AG09309 (cell line): ENCODE results near the gene PKIG.
A peak's percentile ranks its signal among the peaks of the same experiment; 100 is the strongest.

Experiments used
- DNase-seq: peaks from one replicate; pipeline ENCODE4 v3.0.0-alpha.2; 2010; ENCODE audit warnings: low read depth
- H3K4me3 ChIP-seq: 2 replicates; pipeline ENCODE4 v1.5.1; 2011; ENCODE audit warnings: mild to moderate bottlenecking, low read depth, low read length, moderate library complexity; ENCODE audit not compliant: control insufficient read depth
- CTCF ChIP-seq: IDR thresholded peaks from 2 replicates; pipeline ENCODE4 v1.5.1; 2011; ENCODE audit warnings: mild to moderate bottlenecking, low read depth, low read length, inconsistent platforms; ENCODE audit not compliant: insufficient read depth, control insufficient read depth; ENCODE audit errors: missing control alignments

Gene PKIG

GRCh38 chr20:44566811-44567210, 15.6 kb upstream of the PKIG start:
- DNase-seq = no peak
- TF ChIP-seq CTCF = no peak
- no peak overlapping the region for H3K4me3 ChIP-seq

DNA sequence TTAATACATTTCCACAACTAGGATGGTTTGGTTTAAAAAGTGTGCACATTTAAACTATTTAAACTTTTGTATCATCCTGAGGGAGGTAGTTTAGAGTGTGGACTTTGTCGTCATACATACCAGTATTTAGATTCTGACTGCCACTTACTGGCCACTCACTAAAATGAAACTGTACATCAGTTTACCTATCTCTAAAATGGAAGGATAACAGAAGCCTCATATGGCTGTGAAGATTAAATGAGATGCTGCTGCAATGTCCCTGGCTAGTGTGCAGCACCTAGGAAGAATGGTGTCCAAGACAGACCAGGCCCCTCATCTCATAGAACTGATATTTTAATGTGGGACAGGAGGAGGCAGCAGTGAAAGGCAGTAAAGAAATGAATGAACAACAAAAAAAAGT, 12.0 kb upstream of the PKIG start:
- DNase-seq = no peak

GRCh38 chr20:44571362-44571988, 10.9 kb upstream of the PKIG start:
- DNase-seq = no peak
- no peak overlapping the region for H3K4me3 ChIP-seq
- no peak for TF ChIP-seq CTCF

More for the DNA sequence above, 12.0 kb upstream of the PKIG start:
- H3K4me3 ChIP-seq = no peak overlapping the region
- no peak for TF ChIP-seq CTCF

DNA sequence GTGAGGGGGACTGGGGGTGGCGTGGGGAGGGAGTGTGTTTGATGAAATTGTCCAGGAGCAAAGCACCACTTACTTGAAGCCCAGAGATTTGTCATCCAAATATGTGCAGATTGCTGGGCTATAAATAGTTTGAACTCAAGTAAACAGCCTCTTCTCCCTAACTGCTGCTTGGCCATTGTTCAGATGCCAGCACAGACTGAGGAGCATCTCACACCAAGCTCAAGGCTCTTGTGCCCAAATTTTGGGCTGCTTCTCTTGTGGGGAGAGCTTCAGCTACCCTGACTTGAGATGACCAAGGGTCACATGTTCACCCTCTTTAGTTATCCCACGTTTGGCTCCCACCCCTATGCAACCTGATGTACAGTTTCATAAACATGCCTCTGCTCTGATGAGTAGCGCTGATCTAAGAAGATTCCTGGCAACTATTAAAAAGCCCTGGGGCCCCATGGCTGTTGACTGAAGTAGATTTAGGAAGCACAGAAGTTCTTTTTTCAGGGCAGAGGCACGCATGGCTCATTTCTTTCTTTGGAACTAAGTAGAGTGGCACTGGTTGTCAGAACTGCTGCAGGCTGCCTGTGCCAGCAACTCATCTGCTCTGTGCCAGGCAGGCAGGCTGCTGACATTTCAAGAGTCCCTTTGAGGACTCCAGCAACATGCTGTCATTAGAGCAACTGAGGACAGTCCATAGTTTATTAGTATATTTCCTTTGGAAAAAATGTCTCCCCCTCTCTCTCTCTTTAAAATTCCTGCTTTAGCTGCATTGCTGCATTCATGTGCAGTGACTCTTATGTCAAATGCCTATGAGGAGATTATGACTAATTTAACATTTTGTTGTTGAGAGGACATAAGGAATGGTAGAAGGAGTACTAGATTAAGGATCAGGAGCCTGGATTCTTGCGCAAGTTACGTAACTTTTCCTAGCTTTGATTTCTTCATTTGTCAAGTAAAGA, 9.6 kb upstream of the PKIG start:
- DNase-seq = peak; percentile 88
- no peak for TF ChIP-seq CTCF
- no peak overlapping the region for H3K4me3 ChIP-seq

DNA sequence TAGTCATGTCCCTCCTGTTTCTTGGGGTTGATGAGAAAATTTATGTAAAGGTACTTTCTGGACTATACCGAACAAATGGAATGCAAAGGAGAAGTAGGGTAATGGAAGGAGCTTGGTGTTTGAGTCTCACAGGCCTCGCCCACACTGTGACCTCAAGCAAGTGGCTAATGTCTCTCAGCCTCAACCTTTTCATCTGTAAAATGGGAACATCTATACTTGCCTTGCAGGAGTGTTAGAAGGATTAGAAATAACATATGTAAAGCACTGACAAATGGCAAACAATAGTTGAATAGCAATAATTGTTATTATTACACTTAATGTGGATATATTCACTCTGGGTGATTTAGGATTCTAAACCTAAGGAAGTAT, 8.9 kb upstream of the PKIG start:
- H3K4me3 ChIP-seq = no peak overlapping the region
- DNase-seq = no peak
- no peak for TF ChIP-seq CTCF

DNA sequence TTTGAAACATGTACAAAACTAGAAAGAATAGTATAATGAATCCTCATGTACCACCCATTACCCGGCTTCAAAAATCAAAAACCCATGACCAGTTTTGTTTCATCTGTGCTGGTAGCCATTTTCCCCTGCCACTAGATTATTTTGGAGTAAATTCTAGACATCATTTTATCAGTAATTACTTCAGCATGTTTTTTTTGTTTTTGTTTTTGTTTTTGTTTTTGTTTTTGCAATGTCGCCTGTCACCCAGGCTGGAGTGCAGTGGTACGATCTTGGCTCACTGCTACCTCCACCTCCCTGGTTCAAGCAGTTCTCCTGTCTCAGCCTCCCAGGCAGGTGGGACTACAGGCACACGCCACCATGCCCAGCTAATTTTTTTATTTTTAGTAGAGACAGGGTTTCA, 8.0 kb upstream of the PKIG start:
- no peak for TF ChIP-seq CTCF
- H3K4me3 ChIP-seq = no peak overlapping the region
- no peak for DNase-seq
